ENCODE data around the gene ARHGEF28. TPM values are rescaled to one million over a fixed set of nuclear protein-coding genes. Genes with fewer than 3 reads are reported as not detected.

The ARHGEF28 gene
- total RNA-seq, 2 donors from 2014 or later: 7.6 to 8.0 TPM

DNA sequence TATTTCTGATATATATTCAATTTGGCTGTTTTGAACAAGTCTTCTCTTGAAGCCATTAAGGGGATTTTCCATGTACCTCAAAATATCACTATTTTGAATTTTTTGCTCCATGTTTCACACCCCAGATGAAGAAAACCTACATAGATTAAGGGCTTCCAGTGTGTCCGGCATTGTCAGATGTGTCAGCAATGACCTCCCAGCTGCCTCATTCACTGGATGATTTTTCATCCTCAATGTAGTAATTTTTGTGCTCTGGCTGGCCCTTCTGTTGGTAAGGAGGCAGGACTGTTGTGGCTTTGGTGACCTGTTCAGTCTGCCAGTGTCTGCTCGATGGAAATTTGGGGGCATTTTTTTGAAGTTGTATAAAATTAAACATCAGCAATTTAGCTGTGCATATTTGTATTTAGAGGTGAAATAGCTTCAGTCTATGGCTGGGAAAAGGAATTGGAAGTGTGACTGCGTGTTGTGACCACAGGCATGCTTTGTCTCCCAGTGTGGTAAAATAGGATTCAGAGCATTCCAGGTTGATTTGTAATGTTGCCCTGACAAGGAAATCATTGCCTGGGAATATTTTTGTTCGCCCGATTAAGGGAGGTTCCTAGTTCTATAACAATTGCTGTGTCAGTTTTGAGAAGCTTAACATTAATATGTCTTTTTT lies 312.4 kb downstream of the ARHGEF28 start:
- no peaks in the 10 kb centered on the region for H3K36me3 ChIP-seq
- no peak for TF ChIP-seq CTCF (IDR thresholded peaks at IDR 0.05)
- no peak overlapping the region for H3K4me3 ChIP-seq
- no peak for DNase-seq
- no peaks in the 10 kb centered on the region for H3K4me1 ChIP-seq
- no peak overlapping the region for H3K9ac ChIP-seq (ENCODE audit: low read depth in 2 of 2, low read length in 2 of 2)
- H3K27me3 ChIP-seq: no peaks in the 10 kb centered on the region
- intact Hi-C loops (cut with DNase I): no loop called here
- no peak overlapping the region for H3K27ac ChIP-seq
- no peaks in the 10 kb centered on the region for H3K9me3 ChIP-seq

DNA sequence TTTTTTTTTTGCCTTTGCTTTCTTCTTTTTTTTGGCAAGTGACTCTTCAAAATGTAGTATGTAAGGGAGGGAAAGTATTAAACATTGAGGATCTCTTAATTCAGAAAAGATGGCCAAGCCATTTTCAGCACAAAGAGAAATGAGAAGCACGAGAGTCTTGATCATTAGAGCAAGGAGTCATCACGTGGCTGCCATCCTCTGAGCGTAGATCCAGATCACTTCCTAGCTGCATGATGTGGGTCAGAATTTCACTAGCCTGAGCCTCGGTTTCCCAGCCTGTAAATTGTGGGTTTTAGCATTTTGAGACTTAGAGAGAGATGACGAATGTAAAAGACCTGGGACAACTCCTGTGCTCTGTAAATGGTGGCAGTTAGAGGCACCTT lies 312.9 kb downstream of the ARHGEF28 start:
- no peak overlapping the region for H3K9ac ChIP-seq (ENCODE audit: low read depth in 2 of 2, low read length in 2 of 2)
- H3K36me3 ChIP-seq: no peaks in the 10 kb centered on the region
- no peak for TF ChIP-seq CTCF (IDR thresholded peaks at IDR 0.05)

GRCh38 chr5:73939557-73939956 lies 313.6 kb downstream of the ARHGEF28 start:
- no peak for DNase-seq
- Histone ChIP-seq H3K4me1 (no peaks in the 10 kb centered on the region), H3K4me3 (no peak overlapping the region), H3K9ac (ENCODE audit: low read depth in 2 of 2, low read length in 2 of 2) (no peak overlapping the region), H3K9me3 (no peaks in the 10 kb centered on the region), H3K36me3 (no peaks in the 10 kb centered on the region), H3K27me3 (no peaks in the 10 kb centered on the region), H3K27ac (no peak overlapping the region)
- no peak for TF ChIP-seq CTCF (IDR thresholded peaks at IDR 0.05)
- intact Hi-C loops (cut with DNase I): no loop called here

More for the DNA sequence above, 312.9 kb downstream of the ARHGEF28 start:
- Histone ChIP-seq H3K27me3 (no peaks in the 10 kb centered on the region), H3K4me1 (no peaks in the 10 kb centered on the region), H3K4me3 (no peak overlapping the region), H3K9me3 (no peaks in the 10 kb centered on the region), H3K27ac (no peak overlapping the region)
- intact Hi-C loops (cut with DNase I): no loop called here
- DNase-seq: no peak

DNA sequence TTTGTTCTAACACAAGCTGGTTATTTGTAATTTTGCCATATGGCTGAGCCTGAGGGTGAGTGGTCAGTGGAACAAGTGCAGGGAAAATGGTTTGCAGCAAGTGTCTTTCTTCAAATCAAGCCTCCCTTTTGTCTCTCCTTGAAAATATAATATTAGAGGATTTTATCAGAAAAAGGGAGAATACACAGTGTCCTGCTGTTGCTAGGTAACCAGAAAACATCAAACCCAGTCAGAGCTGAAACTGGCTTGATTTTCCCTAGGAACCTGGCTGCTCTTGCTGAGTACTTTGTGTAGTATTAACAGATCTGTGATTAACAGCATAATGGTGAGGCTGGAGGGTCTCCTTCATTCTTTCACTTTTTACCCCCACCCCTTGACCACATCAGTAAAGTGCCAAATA lies 314.0 kb downstream of the ARHGEF28 start:
- TF ChIP-seq CTCF (IDR thresholded peaks at IDR 0.05): no peak

GRCh38 chr5:73940801-73941200 lies 314.8 kb downstream of the ARHGEF28 start:
- intact Hi-C loops (cut with DNase I): no loop called here
- H3K27me3 ChIP-seq: no peaks in the 10 kb centered on the region
- H3K36me3 ChIP-seq: no peaks in the 10 kb centered on the region
- DNase-seq: no peak
- H3K4me1 ChIP-seq: no peaks in the 10 kb centered on the region
- TF ChIP-seq CTCF (IDR thresholded peaks at IDR 0.05): no peak
- no peak overlapping the region for H3K4me3 ChIP-seq
- H3K9me3 ChIP-seq: no peaks in the 10 kb centered on the region
- no peak overlapping the region for H3K9ac ChIP-seq (ENCODE audit: low read depth in 2 of 2, low read length in 2 of 2)
- H3K27ac ChIP-seq: no peak overlapping the region

More for the DNA sequence above, 314.0 kb downstream of the ARHGEF28 start:
- Histone ChIP-seq H3K9me3 (no peaks in the 10 kb centered on the region), H3K27ac (no peak overlapping the region), H3K4me1 (no peaks in the 10 kb centered on the region), H3K9ac (ENCODE audit: low read depth in 2 of 2, low read length in 2 of 2) (no peak overlapping the region), H3K36me3 (no peaks in the 10 kb centered on the region), H3K27me3 (no peaks in the 10 kb centered on the region), H3K4me3 (no peak overlapping the region)
- no peak for DNase-seq
- intact Hi-C loops (cut with DNase I): no loop called here

Measured in colonic mucosa (tissue), 4 donors.